ENCODE results near the gene STX18.

The STX18 gene

GRCh38 chr4:4374388-4375098 lies 167.3 kb downstream of the STX18 start:
- Histone ChIP-seq H3K4me1 (ENCODE audit: insufficient read depth, low read length) (no peaks in the 10 kb centered on the region), H4K20me1 (ENCODE audit: insufficient read depth, low read length) (no peaks in the 10 kb centered on the region), H3K36me3 (ENCODE audit: insufficient read depth, low read length) (no peaks in the 10 kb centered on the region), H3K9me3 (ENCODE audit: insufficient read depth, low read length, severe bottlenecking) (no peaks in the 10 kb centered on the region), H2AFZ (ENCODE audit: low read depth, low read length) (no peak overlapping the region), H3K9ac (ENCODE audit: low read depth, low read length) (no peak overlapping the region), H3K27me3 (ENCODE audit: insufficient read depth, low read length, poor library complexity) (no peaks in the 10 kb centered on the region), H3K79me2 (ENCODE audit: insufficient read depth, low read length) (no peaks in the 10 kb centered on the region), H3K4me3 (ENCODE audit: low read depth in 1 of 2, low read length in 2 of 2) (no peak overlapping the region), H3K27ac (ENCODE audit: low read length) (no peak overlapping the region), H3K4me2 (ENCODE audit: insufficient read depth, low read length) (no peak overlapping the region)
- DNase-seq (no peak), ATAC-seq (ENCODE audit: insufficient read depth, low read depth) (no peak)
- TF ChIP-seq CTCF (IDR thresholded peaks at IDR 0.05; ENCODE audit: borderline replicate concordance, extremely low read depth, low read length, poor library complexity, severe bottlenecking) = no peak
- TF ChIP-seq EZH2 (IDR thresholded peaks at IDR 0.05; ENCODE audit: borderline replicate concordance, low read depth, low read length, severe bottlenecking) = no peak

Data from DND-41 (cell line).